ENCODE measurements around the gene CNN2.

- TF ChIP-seq CTCF (IDR thresholded peaks at IDR 0.05) (no peak), POLR2A (IDR thresholded peaks at IDR 0.05) (no peak)
These were observed 33.7 kb upstream of the CNN2 start for GRCh38 chr19:992670-993055.
